HCT116 (cell line): Measurements from ENCODE around the gene AQP12B.
"Not testable (repeated sequence)": the region's sequence is repeated elsewhere in the genome, so short reads cannot be mapped to it uniquely, and the experiment has no call there.

Source experiments
- ATF3 ChIP-seq: IDR thresholded peaks from 2 replicates; pipeline ENCODE4 v1.6.1; 2012
- CTCF ChIP-seq, 3 experiments: fragments of 200-600 bp in 1 of 3; sonication (generic) in 1 of 3; IDR thresholded peaks in 2 of 3; conservative IDR thresholded peaks in 1 of 3; 2 replicates each; pipeline ENCODE4 v1.5.1; 2012 to 2017; ENCODE audit warnings: low read depth in 2 of 3, low read length in 2 of 3, antibody characterized with exemption in 1 of 3, borderline replicate concordance in 1 of 3, control low read depth in 1 of 3, mild to moderate bottlenecking in 1 of 3, mixed read lengths in 1 of 3, mixed run types in 1 of 3, moderate library complexity in 1 of 3; ENCODE audit not compliant: insufficient read depth in 1 of 3
- EZH2 ChIP-seq: fragments of 200-600 bp; sonication (generic); IDR thresholded peaks from 2 replicates; pipeline ENCODE4 v1.6.1; 2017; ENCODE audit warnings: antibody characterized with exemption, mixed run types
- JUND ChIP-seq: IDR thresholded peaks from 2 replicates; pipeline ENCODE4 v1.6.1; 2012
- POLR2A ChIP-seq: IDR thresholded peaks from 2 replicates; pipeline ENCODE4 v1.7.0; 2011; ENCODE audit warnings: borderline replicate concordance; ENCODE audit not compliant: insufficient read depth, insufficient read length; ENCODE audit errors: extremely low read depth
- SIN3A ChIP-seq: IDR thresholded peaks from 2 replicates; pipeline ENCODE4 v1.6.1; 2012; ENCODE audit warnings: low read depth

- not testable (repeated sequence) for TF ChIP-seq CTCF (IDR thresholded peaks at IDR 0.05 in 2 of 3, conservative IDR thresholded peaks at IDR 0.05 in 1 of 3; ENCODE audit: borderline replicate concordance in 1 of 3, insufficient read depth in 1 of 3, low read depth in 2 of 3, low read length in 2 of 3); EZH2; POLR2A; SIN3A; ATF3; JUND
Observed at GRCh38 chr2:240683980-240684728, 1.5 kb upstream of the AQP12B start.
